ENCODE results near the gene SHC4.
A peak's percentile ranks its signal among the peaks of the same experiment; 100 is the strongest.
"Not testable (repeated sequence)": the region's sequence is repeated elsewhere in the genome, so short reads cannot be mapped to it uniquely, and the experiment has no call there.

Gene SHC4

GRCh38 chr15:48924528-48925393 lies 39.0 kb downstream of the SHC4 start:
- DNase-seq (ENCODE audit: low spot score) = no peak

- DNase-seq (ENCODE audit: low spot score) = no peak
Measured at GRCh38 chr15:48922046-48922445, 41.7 kb downstream of the SHC4 start.

GRCh38 chr15:48916721-48917120 lies 47.0 kb downstream of the SHC4 start:
- DNase-seq (ENCODE audit: low spot score) = no peak

- DNase-seq (ENCODE audit: low spot score) = no peak
Measured at GRCh38 chr15:48915861-48916260, 47.9 kb downstream of the SHC4 start.

- no peak for DNase-seq (ENCODE audit: low spot score)
Measured at GRCh38 chr15:48914717-48915116, 49.0 kb downstream of the SHC4 start.

- DNase-seq (ENCODE audit: low spot score) = peak; percentile 66
Measured at GRCh38 chr15:48913141-48913540, 50.6 kb downstream of the SHC4 start.

GRCh38 chr15:48910554-48910953 lies 53.2 kb downstream of the SHC4 start:
- DNase-seq (ENCODE audit: low spot score) = not testable (repeated sequence)

GRCh38 chr15:48909313-48909712 lies 54.4 kb downstream of the SHC4 start:
- not testable (repeated sequence) for DNase-seq (ENCODE audit: low spot score)

- no peak for DNase-seq (ENCODE audit: low spot score)
Measured at GRCh38 chr15:48905847-48906246, 57.9 kb downstream of the SHC4 start.

- no peak for DNase-seq (ENCODE audit: low spot score)
Measured at GRCh38 chr15:48905216-48905615, 58.5 kb downstream of the SHC4 start.

- DNase-seq (ENCODE audit: low spot score) = no peak
Measured at GRCh38 chr15:48904758-48905157, 59.0 kb downstream of the SHC4 start.

GRCh38 chr15:48899793-48900192 lies 63.9 kb downstream of the SHC4 start:
- DNase-seq (ENCODE audit: low spot score) = no peak

GRCh38 chr15:48898446-48898845 lies 65.3 kb downstream of the SHC4 start:
- DNase-seq (ENCODE audit: low spot score) = no peak

GRCh38 chr15:48898032-48898431 lies 65.7 kb downstream of the SHC4 start:
- DNase-seq (ENCODE audit: low spot score) = no peak

GRCh38 chr15:48896869-48897814 lies 66.6 kb downstream of the SHC4 start:
- DNase-seq (ENCODE audit: low spot score) = peak; percentile 86

- DNase-seq (ENCODE audit: low spot score) = no peak
Measured at GRCh38 chr15:48893311-48893710, 70.4 kb downstream of the SHC4 start.

- no peak for DNase-seq (ENCODE audit: low spot score)
Measured at GRCh38 chr15:48891232-48891765, 72.4 kb downstream of the SHC4 start.

GRCh38 chr15:48890375-48890972 lies 73.2 kb downstream of the SHC4 start:
- no peak for DNase-seq (ENCODE audit: low spot score)

GRCh38 chr15:48889925-48890324 lies 73.8 kb downstream of the SHC4 start:
- DNase-seq (ENCODE audit: low spot score) = no peak

GRCh38 chr15:48888836-48889235 lies 74.9 kb downstream of the SHC4 start:
- DNase-seq (ENCODE audit: low spot score) = no peak

GRCh38 chr15:48888191-48888590 lies 75.5 kb downstream of the SHC4 start:
- DNase-seq (ENCODE audit: low spot score) = no peak

GRCh38 chr15:48887144-48887543 lies 76.6 kb downstream of the SHC4 start:
- peak; percentile 21 for DNase-seq (ENCODE audit: low spot score)

Measured in SW480 (cell line).